B cell (primary cell): ENCODE measurements around the gene RPRD1A. TPM values are rescaled to one million over a fixed set of nuclear protein-coding genes. Genes with fewer than 3 reads are reported as not detected.

Experiments used
- ATAC-seq: fragments of 200-7000 bp; cut with Tn5 transposase; one replicate; pipeline ENCODE4 v1.10.0; 2021; ENCODE audit warnings: low read depth, mild to moderate bottlenecking, moderate number of reproducible peaks, moderate library complexity
- CTCF ChIA-PET: fragments of 350-600 bp; sonication (Branson Sonifier 250); formaldehyde crosslinking; loops from one replicate; lab custom pipeline; 2021; ENCODE audit warnings: antibody characterized with exemption, inconsistent platforms; lab: Charles Lee
- POLR2A ChIA-PET: fragments of 350-600 bp; sonication (Branson Sonifier 250); formaldehyde crosslinking; loops from one replicate; lab custom pipeline; 2021; ENCODE audit warnings: antibody characterized with exemption; lab: Charles Lee
- DNase-seq: peaks from one replicate; pipeline ENCODE4 v3.0.0; 2013
- H2AFZ ChIP-seq: 2 replicates; pipeline ENCODE4 v1.6.1; 2012; ENCODE audit warnings: mild to moderate bottlenecking, low read depth, low read length; ENCODE audit not compliant: insufficient read depth, poor library complexity, severe bottlenecking
- H3K27ac ChIP-seq, 2 donors: 1 replicate in 1 of 2; 2 replicates in 1 of 2; pipeline ENCODE4 v1.5.1; 2012 to 2013; ENCODE audit warnings: low read length in 2 of 2, mild to moderate bottlenecking in 2 of 2, moderate library complexity in 1 of 2
- H3K27me3 ChIP-seq, 4 experiments: fragments of 200-600 bp in 1 of 4; sonication (generic) in 1 of 4; replicated peaks in 1 of 4; 1 replicate in 2 of 4; 2 replicates in 2 of 4; pipeline versions ENCODE4 v1.6.1 to v1.7.0; 2013 to 2016; ENCODE audit warnings: low read length in 3 of 4, mild to moderate bottlenecking in 2 of 4, mixed read lengths in 1 of 4, moderate library complexity in 1 of 4; ENCODE audit not compliant: insufficient read depth in 4 of 4, control insufficient read depth in 3 of 4; ENCODE audit errors: control extremely low read depth in 1 of 4
- H3K36me3 ChIP-seq, 2 experiments: replicated peaks in 1 of 2; 1 replicate in 1 of 2; 2 replicates in 1 of 2; pipeline versions ENCODE4 v1.6.1 to v1.7.1; 2013; ENCODE audit warnings: low read length in 1 of 2; ENCODE audit not compliant: insufficient read depth in 2 of 2, control insufficient read depth in 1 of 2; ENCODE audit errors: control extremely low read depth in 1 of 2, extremely low read depth in 1 of 2
- H3K4me1 ChIP-seq, 2 donors: fragments of 200-600 bp in 1 of 2; sonication (generic) in 1 of 2; 1 replicate in 1 of 2; 2 replicates in 1 of 2; pipeline versions ENCODE4 v1.5.1 to v1.6.1; 2013 to 2017; ENCODE audit warnings: low read length in 2 of 2; ENCODE audit not compliant: control insufficient read depth in 2 of 2, insufficient read depth in 2 of 2
- H3K4me2 ChIP-seq: replicated peaks from 2 replicates; pipeline ENCODE3; 2012; ENCODE audit warnings: mild to moderate bottlenecking, low read depth, low read length; ENCODE audit not compliant: poor library complexity, severe bottlenecking
- H3K4me3 ChIP-seq, 5 experiments: fragments of 200-600 bp in 1 of 5; sonication (generic) in 1 of 5; 1 replicate in 3 of 5; 2 replicates in 2 of 5; pipeline versions ENCODE4 v1.5.1 to v1.7.0; 2011 to 2016; ENCODE audit warnings: low read length in 4 of 5, mild to moderate bottlenecking in 4 of 5, low read depth in 2 of 5, control low read depth in 1 of 5, moderate library complexity in 1 of 5; ENCODE audit not compliant: insufficient read depth in 1 of 5; ENCODE audit errors: control extremely low read depth in 1 of 5, extremely low read depth in 1 of 5
- H3K79me2 ChIP-seq: fragments of 200-600 bp; sonication (generic); one replicate; pipeline ENCODE4 v1.6.0; 2016; ENCODE audit warnings: low read length; ENCODE audit not compliant: control insufficient read depth, insufficient read depth
- H3K9ac ChIP-seq: fragments of 200-600 bp; sonication (generic); 2 replicates; pipeline ENCODE4 v1.6.1; 2017; ENCODE audit warnings: mild to moderate bottlenecking, low read length, moderate library complexity
- H3K9me3 ChIP-seq, 3 donors: one replicate each; pipeline versions ENCODE4 v1.6.1 to v1.7.1; 2013; ENCODE audit warnings: low read length in 2 of 3; ENCODE audit not compliant: control insufficient read depth in 2 of 3, insufficient read depth in 1 of 3; ENCODE audit errors: control extremely low read depth in 1 of 3
- H4K20me1 ChIP-seq: 2 replicates; pipeline ENCODE4 v1.6.0; 2012; ENCODE audit warnings: mild to moderate bottlenecking, low read length; ENCODE audit not compliant: insufficient read depth, control insufficient read depth, poor library complexity, severe bottlenecking
- H3K27ac Mint-ChIP-seq: one replicate; pipeline ENCODE4 v1.8.0; 2021; ENCODE audit warnings: mixed read lengths
- H3K27me3 Mint-ChIP-seq: one replicate; pipeline ENCODE4 v1.8.0; 2021; ENCODE audit warnings: mixed read lengths
- H3K4me1 Mint-ChIP-seq: one replicate; pipeline ENCODE4 v1.8.0; 2021; ENCODE audit warnings: mixed read lengths
- H3K4me3 Mint-ChIP-seq: one replicate; pipeline ENCODE4 v1.8.0; 2021; ENCODE audit warnings: mixed read lengths
- H3K9me3 Mint-ChIP-seq: one replicate; pipeline ENCODE4 v1.8.0; 2022; ENCODE audit warnings: mixed read lengths; ENCODE audit not compliant: insufficient read depth
- EZH2 ChIP-seq: IDR thresholded peaks from 2 replicates; pipeline ENCODE4 v1.6.1; 2012; ENCODE audit warnings: borderline replicate concordance, low read depth, mild to moderate bottlenecking, moderate library complexity, low read length; ENCODE audit not compliant: insufficient read depth, poor library complexity, severe bottlenecking
- WGBS: methylation state at CpG from one replicate; pipeline ENCODE4 v1.1.5; 2013; ENCODE audit warnings: missing lambda C conversion rate; ENCODE audit not compliant: insufficient coverage; 5-methylcytosine and 5-hydroxymethylcytosine counted together
- intact Hi-C: fragments of 100-400 bp; cut with micrococcal nuclease; formaldehyde crosslinking; loops from one replicate; pipeline ENCODE4 v1.10.0; 2022
- polyA plus RNA-seq: library from polyadenylated mRNA; depleted of rRNA; stranded (reverse); fragments of >200 nt; gene quantifications from 2 replicates; pipeline ENCODE4 v1.2.3, GENCODE V29; 2012
- total RNA-seq, 2 donors: library from RNA; stranded (reverse); fragments of 120-200 nt in 1 of 2; gene quantifications; 1 replicate in 1 of 2; 2 replicates in 1 of 2; pipeline versions ENCODE4 v1.2.3 to v1.2.4, GENCODE V29; 2013 to 2022
- TF ChIP-seq, protein P1 (sequence below): fragments of 200-600 bp; IDR thresholded peaks from one replicate; pipeline ENCODE4 v1.8.0; 2022; ENCODE audit warnings: antibody characterized with exemption, mild to moderate bottlenecking

Gene RPRD1A
- total and polyA plus RNA-seq, 2 donors (not counting 1 experiment from before 2014, with no cell fraction given), result 27.6 to 62.6 TPM

DNA sequence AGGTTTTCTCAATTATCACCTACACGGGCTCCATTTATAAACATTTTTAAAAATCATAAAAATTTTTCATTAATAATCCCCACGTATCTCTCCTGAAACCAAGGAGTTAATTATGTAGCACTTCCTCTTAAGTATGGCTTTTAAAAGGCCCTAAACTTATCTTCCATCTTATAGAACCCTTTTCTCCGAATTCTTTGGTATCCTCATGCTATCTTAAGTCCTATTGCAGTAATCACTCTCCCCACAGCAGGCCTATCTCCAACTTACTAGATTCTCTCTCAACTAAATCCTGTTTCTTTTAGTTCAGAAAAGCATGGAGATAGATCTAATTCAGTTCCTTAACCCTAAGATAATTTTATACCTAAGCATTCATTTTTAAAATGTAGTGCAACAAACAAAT, 26.2 kb downstream of the RPRD1A start:
- Histone ChIP-seq H3K9me3 (peaks cover 0 to 16% (median 15%) of the 10 kb centered on the region in 3 donors), H3K4me3 (no peak overlapping the region), H3K4me2 (peak overlapping the region; percentile 18), H3K27ac (peak overlapping the region in 1 of 2 donors; percentile 37), H3K36me3 (peaks cover 6 to 13% of the 10 kb centered on the region in 2 experiments), H4K20me1 (peaks cover 64% of the 10 kb centered on the region), H3K4me1 (peaks cover 6 to 20% of the 10 kb centered on the region in 2 donors), H3K27me3 (no peaks in the 10 kb centered on the region), H2AFZ (no peak overlapping the region), H3K9ac (no peak overlapping the region), H3K79me2 (peaks cover 99% of the 10 kb centered on the region)
- CTCF ChIA-PET, result no interaction called here
- H3K27me3 Mint-ChIP-seq, result no peaks in the 10 kb centered on the region
- H3K4me3 Mint-ChIP-seq, result no peak overlapping the region
- H3K9me3 Mint-ChIP-seq, result peaks cover 3% of the 10 kb centered on the region
- intact Hi-C loops, result no loop called here
- POLR2A ChIA-PET, result no interaction called here
- DNase-seq, result no peak
- WGBS, result 94% methylated on average over 2 of the region's 3 CpGs
- peaks cover 57% of the 10 kb centered on the region for H3K4me1 Mint-ChIP-seq
- TF ChIP-seq, protein P1, sequence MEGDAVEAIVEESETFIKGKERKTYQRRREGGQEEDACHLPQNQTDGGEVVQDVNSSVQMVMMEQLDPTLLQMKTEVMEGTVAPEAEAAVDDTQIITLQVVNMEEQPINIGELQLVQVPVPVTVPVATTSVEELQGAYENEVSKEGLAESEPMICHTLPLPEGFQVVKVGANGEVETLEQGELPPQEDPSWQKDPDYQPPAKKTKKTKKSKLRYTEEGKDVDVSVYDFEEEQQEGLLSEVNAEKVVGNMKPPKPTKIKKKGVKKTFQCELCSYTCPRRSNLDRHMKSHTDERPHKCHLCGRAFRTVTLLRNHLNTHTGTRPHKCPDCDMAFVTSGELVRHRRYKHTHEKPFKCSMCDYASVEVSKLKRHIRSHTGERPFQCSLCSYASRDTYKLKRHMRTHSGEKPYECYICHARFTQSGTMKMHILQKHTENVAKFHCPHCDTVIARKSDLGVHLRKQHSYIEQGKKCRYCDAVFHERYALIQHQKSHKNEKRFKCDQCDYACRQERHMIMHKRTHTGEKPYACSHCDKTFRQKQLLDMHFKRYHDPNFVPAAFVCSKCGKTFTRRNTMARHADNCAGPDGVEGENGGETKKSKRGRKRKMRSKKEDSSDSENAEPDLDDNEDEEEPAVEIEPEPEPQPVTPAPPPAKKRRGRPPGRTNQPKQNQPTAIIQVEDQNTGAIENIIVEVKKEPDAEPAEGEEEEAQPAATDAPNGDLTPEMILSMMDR, result no peak
- no peak for TF ChIP-seq EZH2
- no peak overlapping the region for H3K27ac Mint-ChIP-seq
- no peak for ATAC-seq

DNA sequence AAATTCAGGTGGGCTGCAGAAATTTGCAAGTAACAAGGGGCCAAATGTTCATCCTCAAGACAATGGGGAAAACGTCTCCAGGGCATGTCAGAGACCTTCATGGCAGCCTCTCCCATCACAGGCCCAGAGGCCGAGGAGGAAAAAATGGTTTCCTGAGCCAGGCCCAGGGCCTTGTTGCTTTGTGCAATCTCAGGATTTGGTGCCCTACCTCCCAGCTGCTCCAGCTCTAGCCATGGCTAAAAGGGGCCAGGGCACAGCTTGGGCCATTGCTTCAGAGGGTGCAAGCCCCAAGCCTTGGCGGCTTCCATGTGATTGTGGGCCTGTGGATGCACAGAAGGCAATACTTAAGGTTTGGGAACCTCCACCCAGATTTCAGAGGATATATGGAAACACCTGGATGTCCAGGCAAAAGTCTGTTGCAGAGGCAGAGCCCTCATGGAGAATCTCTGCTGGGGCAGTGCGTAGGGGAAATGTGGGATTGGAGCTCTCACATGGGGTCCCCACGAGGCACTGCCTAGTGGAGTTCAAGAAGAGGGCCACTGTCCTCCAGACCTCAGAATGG, 29.2 kb downstream of the RPRD1A start:
- Histone ChIP-seq H3K4me3 (no peak overlapping the region), H3K4me1 (peaks cover 10 to 28% of the 10 kb centered on the region in 2 donors), H3K27ac (no peak overlapping the region), H3K9me3 (peaks cover 0 to 16% (median 15%) of the 10 kb centered on the region in 3 donors), H3K9ac (no peak overlapping the region), H4K20me1 (peaks cover 36% of the 10 kb centered on the region), H2AFZ (no peak overlapping the region), H3K36me3 (peaks cover 6 to 13% of the 10 kb centered on the region in 2 experiments), H3K4me2 (no peak overlapping the region), H3K79me2 (peaks cover 80% of the 10 kb centered on the region), H3K27me3 (no peaks in the 10 kb centered on the region)
- no peak overlapping the region for H3K4me3 Mint-ChIP-seq
- 97% methylated on average over 5 of the region's 5 CpGs for WGBS
- peaks cover 3% of the 10 kb centered on the region for H3K9me3 Mint-ChIP-seq
- ATAC-seq, result no peak
- intact Hi-C loops, result no loop called here
- ChIA-PET CTCF (no interaction called here), POLR2A (no interaction called here)
- no peak for DNase-seq
- TF ChIP-seq, protein P1, result no peak
- TF ChIP-seq EZH2, result no peak
- no peaks in the 10 kb centered on the region for H3K27me3 Mint-ChIP-seq
- peaks cover 57% of the 10 kb centered on the region for H3K4me1 Mint-ChIP-seq
- no peak overlapping the region for H3K27ac Mint-ChIP-seq
